GM19351 (cell line): ENCODE data around the gene MACROD2.

Source experiments
- ATAC-seq: cut with Tn5 transposase; IDR thresholded peaks from one replicate; pipeline ENCODE4 v1.9.1; 2021; ENCODE audit warnings: mild to moderate bottlenecking, moderate library complexity; ENCODE audit not compliant: unreplicated experiment

MACROD2 gene

DNA sequence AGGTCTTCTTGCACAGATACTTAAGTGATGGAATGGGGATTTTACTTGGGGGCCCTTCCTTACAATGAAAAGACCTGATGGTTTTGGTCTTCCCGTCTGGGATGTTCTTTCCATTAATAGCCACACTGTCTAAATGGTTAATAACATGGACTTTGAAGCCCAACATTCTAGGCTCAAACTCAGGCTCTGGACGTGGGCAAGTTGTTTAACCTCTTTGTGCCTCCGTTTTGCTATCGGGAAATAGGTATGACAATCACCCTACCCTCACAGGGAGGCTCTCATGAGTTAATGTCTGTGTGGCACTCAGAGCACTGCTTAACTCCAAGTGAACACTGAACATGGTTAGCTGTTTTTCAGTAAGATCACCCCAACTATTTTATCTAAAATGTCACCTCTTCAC, 702.8 kb downstream of the MACROD2 start:
- ATAC-seq: no peak

DNA sequence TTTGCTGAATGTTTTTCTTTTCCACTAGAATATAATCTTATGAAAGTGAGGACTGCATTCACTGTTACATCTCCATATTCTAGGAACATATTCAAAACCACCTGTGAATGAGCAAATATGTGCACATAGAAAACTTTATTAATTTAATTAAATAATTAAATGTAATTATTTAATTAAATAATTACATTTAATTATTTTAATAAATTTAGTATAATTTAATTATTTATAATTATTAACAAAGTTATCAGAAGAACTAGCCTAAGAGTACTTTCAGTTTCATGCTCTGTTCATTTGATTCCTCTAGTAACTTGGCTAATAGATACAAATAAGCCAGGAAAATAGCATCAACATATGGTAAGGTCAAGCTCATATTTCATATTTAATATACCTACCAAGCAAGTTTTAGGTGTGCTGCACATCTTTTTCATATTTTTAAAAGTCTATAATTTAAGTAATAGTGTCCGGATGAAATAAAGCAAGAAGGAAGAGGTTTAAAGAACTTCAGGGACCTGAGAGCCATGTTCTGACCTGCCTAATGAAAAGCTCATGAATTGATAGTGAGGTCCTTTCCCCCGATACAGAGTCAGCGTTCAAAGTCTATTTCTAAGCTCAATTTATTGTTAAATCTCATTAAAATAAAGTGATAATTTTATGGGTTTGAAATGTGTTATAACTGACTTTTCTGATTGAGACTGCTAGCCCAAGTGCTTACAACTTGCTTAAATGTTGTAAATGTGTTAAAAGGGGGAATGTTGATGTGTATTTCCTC, 703.5 kb downstream of the MACROD2 start:
- ATAC-seq: no peak

DNA sequence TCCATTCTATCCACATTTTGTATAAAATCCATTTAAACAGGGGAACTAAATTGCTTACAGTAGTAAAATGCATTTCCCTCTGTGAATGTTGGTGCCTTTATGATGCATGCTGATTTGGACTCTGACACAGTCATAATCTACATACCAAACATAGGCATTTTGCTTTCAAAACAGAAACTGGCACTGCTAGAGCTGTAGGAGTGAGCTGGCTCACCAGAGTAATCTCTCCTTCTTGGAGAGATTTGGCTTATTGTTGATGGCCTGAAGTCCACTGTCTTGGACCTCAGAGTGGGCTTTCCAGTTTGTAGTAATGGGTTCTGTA, 705.3 kb downstream of the MACROD2 start:
- ATAC-seq: no peak

DNA sequence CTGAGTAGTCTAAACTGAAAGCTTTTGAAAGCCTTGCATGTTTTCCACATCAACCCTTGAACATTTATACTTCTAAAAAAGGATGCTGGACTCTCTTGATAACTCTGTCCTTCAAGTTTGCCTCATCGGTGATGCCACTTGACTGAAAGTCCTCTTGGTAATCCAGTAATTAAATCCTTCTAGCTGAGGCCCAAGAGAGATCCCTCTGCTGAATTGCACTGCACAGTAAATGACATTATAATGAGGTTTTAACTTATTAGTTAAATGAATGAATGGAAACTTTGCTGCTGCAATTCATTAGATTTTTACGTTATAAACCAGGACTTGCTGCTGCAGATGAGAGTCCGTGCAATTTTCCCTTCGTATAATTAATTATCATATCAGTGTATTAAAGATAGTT, 706.0 kb downstream of the MACROD2 start:
- no peak for ATAC-seq

DNA sequence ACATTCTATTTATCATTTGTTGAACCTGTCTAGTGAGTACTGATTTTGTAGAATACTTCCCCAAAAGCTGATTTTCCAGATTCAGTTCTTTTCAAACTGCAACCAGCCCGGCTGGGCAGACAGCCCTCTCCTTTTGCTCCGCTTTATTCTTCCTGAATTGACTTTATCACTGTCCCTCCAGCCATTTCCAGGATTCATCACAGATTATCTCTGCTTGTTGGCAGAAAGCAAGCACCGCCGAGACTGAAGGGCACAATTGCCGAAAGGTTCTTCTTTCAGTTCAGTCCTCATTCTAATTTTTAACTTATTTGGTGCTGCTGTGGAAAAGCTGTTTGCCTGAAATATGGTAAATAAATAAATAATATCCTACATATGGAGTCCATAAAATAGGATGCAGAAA, 711.2 kb downstream of the MACROD2 start:
- ATAC-seq: no peak

DNA sequence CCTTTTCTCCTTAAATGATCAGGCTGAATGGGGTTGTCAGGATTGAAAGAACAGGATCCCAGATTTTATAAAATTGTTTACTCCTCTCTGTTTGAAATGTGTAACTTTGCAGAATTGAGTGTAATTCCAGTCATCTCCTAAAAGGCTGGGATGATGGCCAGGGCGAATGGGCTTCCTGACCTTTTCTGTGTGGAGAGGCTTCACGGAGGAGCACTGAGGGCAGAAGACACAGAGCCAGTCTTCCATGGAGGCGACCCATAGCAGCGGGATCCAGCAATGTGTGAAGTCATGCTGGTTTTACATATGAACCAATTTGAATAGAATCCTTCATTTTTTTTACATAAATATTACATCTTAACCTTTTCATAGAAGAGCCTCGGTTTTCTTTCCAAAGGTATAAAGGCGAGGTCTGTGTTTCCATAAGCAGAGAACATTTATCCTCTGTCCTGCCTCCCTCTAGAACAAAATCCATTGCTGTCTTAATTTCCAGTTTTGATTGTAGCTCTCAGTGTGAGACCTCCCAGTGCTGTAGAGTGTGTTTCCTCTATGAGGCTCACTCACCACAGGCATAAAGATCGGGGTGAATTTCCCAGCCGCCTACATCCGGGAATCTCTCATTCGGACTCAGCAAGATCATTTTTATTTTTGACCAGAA, 711.8 kb downstream of the MACROD2 start:
- ATAC-seq: no peak

DNA sequence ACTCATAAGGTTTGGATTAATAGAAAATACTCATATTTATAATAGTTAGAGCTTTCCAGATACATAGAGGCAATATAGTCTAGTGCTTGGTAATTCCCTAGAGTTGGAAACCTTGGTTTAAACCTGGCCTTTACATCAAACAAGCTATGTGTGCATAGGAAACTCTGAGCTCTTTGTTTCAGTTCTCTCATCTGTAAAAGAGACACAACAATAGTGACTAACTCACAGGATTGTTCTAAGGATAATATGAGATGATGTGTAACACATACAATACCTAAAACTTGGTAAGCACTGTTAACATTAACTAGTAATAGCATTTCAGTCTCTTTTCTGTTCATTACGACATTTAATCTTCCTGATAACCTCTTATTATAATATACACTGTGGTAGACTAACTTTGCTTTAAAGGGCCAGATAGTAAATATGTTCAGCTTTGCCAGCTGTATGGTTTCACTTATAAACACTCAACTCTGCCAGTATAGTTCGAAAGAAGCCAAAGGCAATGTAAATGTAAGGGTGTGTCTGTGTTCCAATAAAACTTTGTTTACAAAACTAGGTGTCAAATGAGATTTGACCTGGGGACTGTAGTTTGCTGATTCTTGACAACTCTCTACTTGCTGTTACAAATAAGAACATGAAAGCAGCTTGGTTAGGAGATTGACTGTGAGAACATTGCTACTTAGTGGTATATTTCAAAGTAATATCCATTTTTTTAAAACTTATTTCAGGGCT, 712.7 kb downstream of the MACROD2 start:
- ATAC-seq: no peak

DNA sequence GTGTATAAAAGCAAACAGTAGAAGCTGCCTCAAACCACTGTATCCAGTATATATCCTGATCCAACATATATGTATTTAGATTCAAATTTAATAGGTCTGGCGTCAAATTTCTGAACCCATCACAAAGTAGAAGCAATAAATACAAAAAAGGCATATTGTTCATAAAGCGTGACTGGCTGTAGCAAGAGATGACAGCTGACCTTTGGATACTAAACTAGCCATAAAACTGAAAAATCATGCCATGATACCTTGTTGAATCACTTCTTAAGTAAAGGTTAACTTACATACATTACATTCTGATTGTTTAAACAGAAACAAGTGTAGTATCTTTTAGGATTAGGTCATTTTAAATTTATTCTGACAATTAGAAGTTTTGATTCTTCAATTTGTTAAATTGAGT, 714.1 kb downstream of the MACROD2 start:
- ATAC-seq: no peak

DNA sequence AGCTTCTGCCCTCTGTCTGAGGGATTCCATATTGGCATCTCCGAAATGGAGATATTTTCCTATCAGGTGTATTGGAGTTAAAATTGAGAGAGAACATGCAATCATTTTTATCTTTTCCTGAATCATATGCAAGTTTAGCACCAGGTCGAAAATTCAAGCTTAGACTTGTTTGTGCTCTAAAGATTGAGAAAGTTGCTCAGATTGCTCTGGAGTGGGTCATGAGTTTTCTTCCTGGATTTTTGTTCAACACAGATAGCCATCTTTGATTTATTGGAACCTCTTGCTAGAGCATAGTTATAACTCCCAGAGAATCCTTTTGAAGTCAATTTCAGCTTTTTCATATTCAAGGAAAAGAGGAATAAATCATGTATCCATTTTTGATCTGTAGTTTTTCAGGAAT, 715.6 kb downstream of the MACROD2 start:
- ATAC-seq: no peak

DNA sequence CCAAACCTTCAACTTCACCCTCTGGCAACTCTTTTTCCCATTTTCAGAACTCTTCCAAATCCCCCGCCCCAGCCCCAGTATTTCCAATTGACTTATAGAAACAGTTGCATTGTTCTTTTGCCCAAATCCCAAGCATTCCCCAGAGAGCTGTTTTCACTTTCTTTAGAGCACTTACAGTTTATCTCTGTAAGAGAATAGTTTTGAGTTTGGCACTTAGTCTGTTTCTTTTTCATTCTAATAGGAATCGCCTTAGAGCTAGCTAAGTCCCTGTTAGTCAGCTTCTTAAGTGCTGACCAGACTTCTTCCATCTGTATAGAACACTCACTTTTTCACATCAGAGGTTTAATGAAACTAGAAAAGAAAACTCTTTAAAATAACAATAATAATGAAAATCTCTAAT, 716.3 kb downstream of the MACROD2 start:
- ATAC-seq: no peak

DNA sequence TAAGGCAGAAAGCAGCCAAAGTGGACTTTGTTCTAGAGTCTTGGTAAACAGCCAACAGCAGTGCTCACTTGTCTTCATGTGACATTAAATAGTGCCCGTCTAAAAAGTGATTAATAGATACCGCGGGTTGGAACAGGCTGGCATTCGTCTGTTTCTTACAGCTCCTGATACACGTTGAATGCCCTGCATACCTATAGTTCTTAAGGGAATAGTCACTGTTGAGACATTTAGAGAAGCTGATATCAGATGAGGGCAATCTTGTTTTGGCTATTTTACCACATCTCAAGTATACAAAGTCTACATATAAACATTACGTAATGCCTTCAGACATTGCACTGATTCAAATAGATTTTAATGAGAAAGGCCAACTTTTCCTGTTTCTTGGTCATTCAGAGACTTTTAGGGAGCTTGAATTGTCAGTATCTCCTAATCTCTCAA, 717.0 kb downstream of the MACROD2 start:
- no peak for ATAC-seq

DNA sequence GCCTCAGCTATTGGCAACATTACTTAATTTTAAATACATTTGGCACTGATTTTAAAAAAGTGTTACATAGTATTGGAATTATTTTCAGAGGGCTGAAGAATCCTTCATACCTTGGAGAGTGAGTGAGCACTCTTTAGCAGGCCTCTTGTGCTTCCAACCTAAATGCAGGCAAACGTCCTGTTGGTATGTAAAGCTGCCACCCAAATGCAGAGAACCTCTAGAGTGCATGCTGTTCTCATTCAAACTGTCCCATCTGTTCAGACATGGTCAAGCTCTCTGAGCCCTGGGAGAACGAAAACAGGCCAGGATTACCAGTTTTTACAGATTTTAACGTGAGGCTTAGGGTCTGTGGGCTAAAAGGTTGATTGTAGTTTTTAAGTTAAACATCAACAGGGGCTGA, 720.1 kb downstream of the MACROD2 start:
- ATAC-seq: no peak

DNA sequence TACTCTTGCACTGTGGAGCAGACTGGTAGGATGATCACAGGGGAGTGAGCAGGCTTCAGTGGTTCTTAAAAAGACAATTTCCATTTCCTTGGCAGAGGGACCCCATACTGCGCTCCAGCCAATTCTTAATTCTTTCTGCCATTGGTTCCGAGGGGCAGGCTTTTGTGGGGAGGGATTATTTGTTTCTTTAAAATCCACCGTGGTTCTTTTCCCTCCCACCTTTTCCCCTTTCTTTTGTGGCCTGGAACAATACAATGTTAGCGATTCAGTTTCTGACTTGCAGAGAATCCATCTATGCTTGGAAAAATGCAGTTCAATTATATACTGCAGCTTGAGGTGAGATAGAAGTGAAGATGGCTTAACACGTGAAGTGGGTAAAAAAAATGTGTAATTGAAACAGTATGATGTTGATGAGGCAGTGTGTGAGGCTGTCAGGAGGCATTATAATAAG, 721.1 kb downstream of the MACROD2 start:
- no peak for ATAC-seq

DNA sequence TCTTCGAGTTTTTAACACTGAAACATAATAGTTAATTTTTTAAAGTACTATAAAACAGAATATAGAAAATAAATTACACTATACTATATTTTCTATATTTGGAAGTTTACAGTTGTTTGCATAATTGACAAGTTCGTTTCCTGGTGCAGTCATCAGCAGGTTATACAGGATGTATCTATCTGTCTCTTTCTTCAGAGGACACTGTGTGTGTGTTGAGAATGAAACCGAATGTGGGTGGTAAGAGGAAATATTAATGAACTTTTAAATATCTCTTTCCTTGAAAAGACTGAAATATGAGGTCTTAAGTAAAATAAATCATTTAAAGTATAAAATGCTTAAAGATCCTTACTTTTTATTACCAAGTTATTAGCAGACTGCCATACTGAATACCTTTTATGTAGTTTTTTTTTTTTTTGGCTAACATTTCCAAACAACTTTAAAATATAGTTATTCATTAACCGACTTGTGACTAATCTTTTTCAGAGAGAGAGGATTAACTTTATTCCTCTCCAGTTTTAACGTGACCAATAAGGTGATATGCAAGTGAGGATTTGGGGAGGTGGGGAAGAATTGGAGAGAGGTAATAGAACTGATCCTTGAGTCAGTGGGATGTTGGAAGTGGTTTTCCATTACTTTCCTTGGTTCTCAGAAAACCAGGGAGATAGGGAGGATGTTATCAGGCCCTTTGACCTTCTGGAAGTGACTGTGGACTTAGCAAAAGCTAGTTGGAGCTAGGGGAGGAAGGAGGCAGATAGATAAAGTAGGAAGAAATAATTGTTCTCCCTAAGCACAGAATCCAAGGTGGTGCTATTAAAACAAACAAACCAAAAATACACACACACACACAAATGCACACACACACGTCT, 722.1 kb downstream of the MACROD2 start:
- peak; percentile 84 for ATAC-seq

DNA sequence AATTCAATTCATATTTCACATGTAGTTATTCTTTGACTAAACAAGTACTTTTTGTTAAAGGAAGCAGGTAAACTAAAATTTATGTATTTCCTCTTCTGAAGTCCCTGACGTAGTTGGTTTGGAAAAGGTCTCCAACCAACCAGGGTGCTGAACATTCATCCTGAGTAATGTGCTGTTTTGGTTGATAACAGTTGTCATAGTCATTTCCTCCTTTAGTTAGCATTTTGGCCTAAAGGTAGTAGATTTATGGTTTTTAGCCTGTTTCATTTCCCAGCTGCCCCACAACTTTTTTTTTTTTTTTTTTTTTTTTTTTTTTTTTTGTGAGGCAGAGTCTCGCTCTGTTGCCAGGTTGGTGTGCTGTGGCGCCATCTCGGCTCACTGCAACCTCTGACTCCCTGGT, 724.9 kb downstream of the MACROD2 start:
- ATAC-seq: no peak

DNA sequence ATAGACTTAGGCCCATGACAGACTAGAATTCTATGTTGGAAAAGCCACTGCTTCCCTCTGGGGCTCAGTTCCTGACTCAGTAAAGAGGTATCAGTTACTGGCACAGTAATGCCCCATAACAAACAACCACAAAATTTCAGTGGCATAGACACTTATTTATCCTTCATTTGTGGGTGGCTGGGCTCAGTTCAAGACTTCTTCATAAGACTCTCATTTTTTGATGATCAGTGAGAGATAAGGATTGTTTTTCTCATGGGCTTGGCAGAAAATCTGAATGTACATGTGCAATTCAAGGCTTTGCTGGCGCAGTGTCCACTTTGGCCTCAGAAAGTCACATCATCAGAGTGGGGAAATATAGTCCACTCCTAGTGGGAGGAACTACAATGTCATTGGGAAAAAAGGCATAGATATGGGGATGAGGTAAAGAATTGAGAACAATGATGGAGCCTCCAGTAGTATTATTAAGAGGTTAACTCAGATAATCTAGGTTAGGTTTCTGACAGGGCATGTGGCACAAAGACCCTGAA, 726.7 kb downstream of the MACROD2 start:
- no peak for ATAC-seq

DNA sequence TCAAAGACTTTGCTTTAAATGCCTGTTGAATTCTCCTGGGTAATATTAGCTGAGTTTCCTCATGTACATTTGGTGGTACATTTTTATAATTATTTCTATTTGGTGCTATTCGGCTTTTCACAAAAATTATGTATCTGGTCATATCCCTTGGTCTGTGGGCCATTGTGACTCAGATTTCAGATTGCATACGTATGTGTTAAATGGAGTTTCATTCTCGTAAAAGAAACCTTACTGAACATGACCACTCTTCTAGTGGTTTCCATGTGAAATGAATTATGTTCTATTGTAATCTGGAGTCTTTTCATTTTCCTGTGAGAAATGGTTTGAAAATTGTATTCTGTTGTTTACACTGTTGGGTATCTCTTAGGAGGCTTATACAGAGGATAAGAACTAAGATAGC, 728.3 kb downstream of the MACROD2 start:
- peak; percentile 53 for ATAC-seq

DNA sequence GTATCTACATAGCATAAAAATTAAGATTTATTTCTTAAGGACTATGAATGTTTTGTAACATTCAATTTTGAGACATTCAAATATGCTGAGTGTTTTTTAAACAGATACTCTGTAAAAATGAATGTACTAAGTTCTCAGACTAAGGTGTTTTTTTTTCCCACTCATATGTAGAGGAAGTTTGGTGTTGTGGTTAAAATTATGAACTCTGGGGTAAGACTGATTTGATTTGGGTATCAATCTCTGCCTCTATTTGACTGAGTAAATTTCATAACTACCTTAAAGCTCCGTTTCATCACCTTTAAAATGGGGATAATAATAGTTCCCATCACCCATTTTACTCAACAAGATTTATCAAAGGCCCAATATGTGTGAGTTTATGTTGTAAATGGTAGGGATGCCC, 728.7 kb downstream of the MACROD2 start:
- peak; percentile 32 for ATAC-seq

DNA sequence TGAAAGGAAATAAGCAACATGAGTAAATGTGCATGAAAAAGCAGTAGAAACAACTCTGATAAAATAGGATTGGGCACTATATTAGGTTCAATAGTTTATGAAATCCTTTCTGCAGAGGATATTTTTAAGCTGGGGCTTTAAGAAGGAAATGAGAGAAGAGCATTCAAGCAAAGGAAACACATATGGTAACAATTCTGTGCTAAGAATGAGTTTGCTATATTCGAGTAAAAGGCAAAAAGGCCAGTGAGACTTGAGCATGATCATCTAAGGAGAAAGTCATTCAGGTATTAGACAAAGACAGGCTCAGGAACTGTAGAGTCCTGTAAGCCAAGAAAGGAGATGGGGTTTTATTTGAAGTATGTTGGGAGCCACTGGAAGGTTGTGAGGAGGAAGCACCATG, 729.2 kb downstream of the MACROD2 start:
- ATAC-seq: peak; percentile 50

DNA sequence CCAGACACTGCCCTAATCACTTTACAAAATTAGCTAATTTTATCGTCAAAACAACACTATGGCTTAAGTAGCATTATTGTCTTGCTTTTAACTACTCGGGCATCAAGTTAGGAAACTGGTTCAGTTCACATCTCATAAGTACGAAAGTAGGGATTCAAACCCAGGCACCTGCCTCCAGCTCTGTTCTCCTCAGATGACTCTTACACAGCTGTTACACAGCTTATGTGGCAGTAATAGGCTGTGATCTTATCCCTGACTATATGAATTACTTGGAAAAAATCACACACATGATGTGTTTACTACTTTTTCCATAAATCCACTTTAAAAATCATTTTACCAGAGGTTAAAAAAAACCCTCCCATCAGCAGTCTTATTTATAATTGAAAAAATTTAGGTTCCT, 731.3 kb downstream of the MACROD2 start:
- ATAC-seq: no peak
